Stimulated activated CD4-positive, alpha-beta T cell treated with anti-CD3 and anti-CD28 coated beads, Interleukin-2, amount 100 ng/mL, for 48 hours (primary cell): Measurements from ENCODE around the gene ICE2.

Experiments used
- DNase-seq, 2 donors: peaks; one replicate each; pipeline ENCODE4 v3.0.0-alpha.2; 2020

ICE2 gene

GRCh38 chr15:60478566-60479360 is at the start of gene ICE2:
Gene ICE2 (minus strand): TSS chr15:60479142. CDS start chr15:60477977, 1,165 bp downstream.
- DNase-seq, result peak; percentile 94 to 95

- no peak for DNase-seq
These were observed 49.6 kb upstream of the ICE2 start for GRCh38 chr15:60528530-60528929.

GRCh38 chr15:60527456-60527855 is 48.5 kb upstream of the ICE2 start:
- no peak for DNase-seq

GRCh38 chr15:60526127-60526616 is 47.2 kb upstream of the ICE2 start:
- DNase-seq, result no peak

GRCh38 chr15:60525341-60526039 is 46.5 kb upstream of the ICE2 start:
- no peak for DNase-seq

- DNase-seq, result no peak
These were observed 44.1 kb upstream of the ICE2 start for GRCh38 chr15:60523056-60523455.

- DNase-seq, result peak; percentile 80 to 82
These were observed 42.0 kb upstream of the ICE2 start for GRCh38 chr15:60520825-60521368.

- DNase-seq, result no peak
These were observed 41.3 kb upstream of the ICE2 start for GRCh38 chr15:60520013-60520824.

- DNase-seq, result no peak
These were observed 40.3 kb upstream of the ICE2 start for GRCh38 chr15:60519218-60519617.

- no peak for DNase-seq
These were observed 39.6 kb upstream of the ICE2 start for GRCh38 chr15:60518511-60518910.

- no peak for DNase-seq
These were observed 35.4 kb upstream of the ICE2 start for GRCh38 chr15:60514261-60514881.

GRCh38 chr15:60513676-60514075 is 34.7 kb upstream of the ICE2 start:
- no peak for DNase-seq

- DNase-seq, result no peak
These were observed 34.0 kb upstream of the ICE2 start for GRCh38 chr15:60512937-60513336.

- no peak for DNase-seq
These were observed 32.5 kb upstream of the ICE2 start for GRCh38 chr15:60511351-60512031.

GRCh38 chr15:60510006-60510405 is 31.1 kb upstream of the ICE2 start:
- DNase-seq, result no peak

GRCh38 chr15:60509470-60509869 is 30.5 kb upstream of the ICE2 start:
- DNase-seq, result no peak

GRCh38 chr15:60508442-60508841 is 29.5 kb upstream of the ICE2 start:
- DNase-seq, result no peak

- peak in 1 of 2 donors; percentile 23 for DNase-seq
These were observed 28.9 kb upstream of the ICE2 start for GRCh38 chr15:60507596-60508424.

GRCh38 chr15:60496853-60497252 is 17.9 kb upstream of the ICE2 start:
- DNase-seq, result no peak

- DNase-seq, result no peak
These were observed 15.2 kb upstream of the ICE2 start for GRCh38 chr15:60494108-60494507.

- DNase-seq, result no peak
These were observed 14.2 kb upstream of the ICE2 start for GRCh38 chr15:60493166-60493565.
